Measurements from ENCODE around the gene HLA-DQA2. TPM values are rescaled to one million over a fixed set of nuclear protein-coding genes. Genes with fewer than 3 reads are reported as not detected.
A peak's percentile ranks its signal among the peaks of the same experiment; 100 is the strongest.
"Not testable (repeated sequence)": the region's sequence is repeated elsewhere in the genome, so short reads cannot be mapped to it uniquely, and the experiment has no call there.

Gene HLA-DQA2
- polyA plus RNA-seq, 1 experiment, result not detected

- no peak for TF ChIP-seq CTCF (IDR thresholded peaks at IDR 0.05; ENCODE audit: low read depth, low read length)
- no peak overlapping the region for H3K27ac ChIP-seq (ENCODE audit: low read depth, low read length)
- no peak overlapping the region for H3K4me3 ChIP-seq (ENCODE audit: low read depth, low read length)
- no peaks in the 10 kb centered on the region for H3K9me3 ChIP-seq (ENCODE audit: control insufficient read depth, insufficient read depth, low read length)
- CTCF ChIA-PET, result interaction anchor here (1.2 kb wide), 1 partner anchor 11 kb away, joined by 3 read pairs; no protein-coding TSS in a partner anchor
- no peak for DNase-seq (ENCODE audit: low read depth, low spot score)
- POLR2A ChIA-PET, result no interaction called here
- H3K27me3 ChIP-seq (ENCODE audit: control insufficient read depth, insufficient read depth, low read length), result peaks cover 3% of the 10 kb centered on the region
Observed at GRCh38 chr6:32774426-32774825, 33.2 kb downstream of the HLA-DQA2 start.

GRCh38 chr6:32775071-32775470, 33.9 kb downstream of the HLA-DQA2 start:
- H3K27me3 ChIP-seq (ENCODE audit: control insufficient read depth, insufficient read depth, low read length), result peaks cover 3% of the 10 kb centered on the region
- no peak overlapping the region for H3K4me3 ChIP-seq (ENCODE audit: low read depth, low read length)
- H3K27ac ChIP-seq (ENCODE audit: low read depth, low read length), result no peak overlapping the region
- ChIA-PET POLR2A (no interaction called here), CTCF (interaction anchor here (1.2 kb wide), 1 partner anchor 11 kb away, joined by 3 read pairs; no protein-coding TSS in a partner anchor)
- no peak for DNase-seq (ENCODE audit: low read depth, low spot score)
- TF ChIP-seq CTCF (IDR thresholded peaks at IDR 0.05; ENCODE audit: low read depth, low read length), result no peak
- no peaks in the 10 kb centered on the region for H3K9me3 ChIP-seq (ENCODE audit: control insufficient read depth, insufficient read depth, low read length)

- H3K27me3 ChIP-seq (ENCODE audit: control insufficient read depth, insufficient read depth, low read length), result peaks cover 3% of the 10 kb centered on the region
- no peaks in the 10 kb centered on the region for H3K9me3 ChIP-seq (ENCODE audit: control insufficient read depth, insufficient read depth, low read length)
- H3K27ac ChIP-seq (ENCODE audit: low read depth, low read length), result no peak overlapping the region
- no peak for DNase-seq (ENCODE audit: low read depth, low spot score)
- POLR2A ChIA-PET, result no interaction called here
- H3K4me3 ChIP-seq (ENCODE audit: low read depth, low read length), result no peak overlapping the region
- CTCF ChIA-PET, result no interaction called here
- TF ChIP-seq CTCF (IDR thresholded peaks at IDR 0.05; ENCODE audit: low read depth, low read length), result no peak
Observed at GRCh38 chr6:32779036-32779435, 37.8 kb downstream of the HLA-DQA2 start.

GRCh38 chr6:32782923-32783322, 41.7 kb downstream of the HLA-DQA2 start:
- H3K27ac ChIP-seq (ENCODE audit: low read depth, low read length); POLR2A ChIA-PET; H3K4me3 ChIP-seq (ENCODE audit: low read depth, low read length); DNase-seq (ENCODE audit: low read depth, low spot score); H3K9me3 ChIP-seq (ENCODE audit: control insufficient read depth, insufficient read depth, low read length); H3K27me3 ChIP-seq (ENCODE audit: control insufficient read depth, insufficient read depth, low read length); CTCF ChIA-PET: not testable (repeated sequence)

- Histone ChIP-seq H3K27ac (ENCODE audit: low read depth, low read length) (no peak overlapping the region), H3K9me3 (ENCODE audit: control insufficient read depth, insufficient read depth, low read length) (no peaks in the 10 kb centered on the region), H3K27me3 (ENCODE audit: control insufficient read depth, insufficient read depth, low read length) (peaks cover 9% of the 10 kb centered on the region), H3K4me3 (ENCODE audit: low read depth, low read length) (no peak overlapping the region)
- ChIA-PET CTCF (interaction anchor here (0.6 to 6.1 kb wide), 19 partner anchors 8 to 812 kb away, joined by 3 to 96 read pairs (median 4); partner anchors contain the start of gene TAP2), POLR2A (no interaction called here)
- no peak for DNase-seq (ENCODE audit: low read depth, low spot score)
- TF ChIP-seq CTCF (IDR thresholded peaks at IDR 0.05; ENCODE audit: low read depth, low read length), result peak; percentile 66
Observed at GRCh38 chr6:32785781-32786533, 44.8 kb downstream of the HLA-DQA2 start.

Measured in AG04450 (cell line).